GM23338 (cell line): ENCODE data around the gene LSP1. TPM values are rescaled to one million over a fixed set of nuclear protein-coding genes. Genes with fewer than 3 reads are reported as not detected.

ENCODE experiments used
- ATAC-seq: fragments of 200-7000 bp; cut with Tn5 transposase; 3 replicates; pipeline ENCODE4 v1.9.1; 2020
- DNase-seq: peaks from one replicate; pipeline ENCODE4 v3.0.0-alpha.2; 2015; ENCODE audit warnings: low spot score
- H2AFZ ChIP-seq: fragments of 200-600 bp; sonication (generic); 2 replicates; pipeline ENCODE4 v1.8.0; 2016; ENCODE audit warnings: antibody characterized with exemption, mild to moderate bottlenecking, moderate library complexity
- H3F3A ChIP-seq: fragments of 200-600 bp; sonication (generic); replicated peaks from 2 replicates; pipeline ENCODE4 v1.8.0; 2017; ENCODE audit warnings: antibody characterized with exemption, mixed run types, low read depth
- H3K27ac ChIP-seq: fragments of 200-600 bp; sonication (generic); 2 replicates; pipeline ENCODE4 v1.6.1; 2016; ENCODE audit warnings: low read depth
- H3K27me3 ChIP-seq: fragments of 200-600 bp; sonication (generic); 2 replicates; pipeline ENCODE4 v1.8.0; 2016; ENCODE audit warnings: mild to moderate bottlenecking, mixed run types, moderate library complexity; ENCODE audit not compliant: insufficient read depth
- H3K36me3 ChIP-seq: fragments of 200-600 bp; sonication (generic); 2 replicates; pipeline ENCODE4 v1.8.0; 2016; ENCODE audit warnings: mild to moderate bottlenecking; ENCODE audit not compliant: insufficient read depth
- H3K4me1 ChIP-seq: fragments of 200-600 bp; sonication (generic); 2 replicates; pipeline ENCODE4 v1.8.0; 2016; ENCODE audit warnings: mild to moderate bottlenecking, moderate library complexity; ENCODE audit not compliant: insufficient read depth
- H3K4me2 ChIP-seq: fragments of 200-600 bp; sonication (generic); 2 replicates; pipeline ENCODE4 v1.7.1; 2017; ENCODE audit warnings: mixed run types
- H3K4me3 ChIP-seq: fragments of 200-600 bp; sonication (generic); 2 replicates; pipeline ENCODE4 v1.6.1; 2016; ENCODE audit warnings: mixed run types
- H3K79me2 ChIP-seq: fragments of 200-600 bp; sonication (generic); replicated peaks from 2 replicates; pipeline ENCODE4 v1.8.0; 2017; ENCODE audit warnings: mild to moderate bottlenecking; ENCODE audit not compliant: insufficient read depth
- H3K9me2 ChIP-seq: fragments of 200-600 bp; sonication (generic); 2 replicates; pipeline ENCODE4 v1.8.0; 2017; ENCODE audit not compliant: insufficient read depth
- H4K20me1 ChIP-seq: fragments of 200-600 bp; sonication (generic); replicated peaks from 2 replicates; pipeline ENCODE4 v1.8.0; 2017; ENCODE audit warnings: mild to moderate bottlenecking; ENCODE audit not compliant: insufficient read depth
- H3K27ac Mint-ChIP-seq: 2 replicates; pipeline ENCODE4 v1.8.0; 2020; ENCODE audit warnings: inconsistent platforms, mild to moderate bottlenecking, moderate library complexity, mixed read lengths
- H3K27me3 Mint-ChIP-seq: 3 replicates; pipeline ENCODE4 v1.8.0; 2022; ENCODE audit warnings: low read depth, mild to moderate bottlenecking, moderate library complexity, mixed read lengths, inconsistent platforms; ENCODE audit not compliant: insufficient read depth, poor library complexity
- H3K36me3 Mint-ChIP-seq: 3 replicates; pipeline ENCODE4 v1.8.0; 2021; ENCODE audit warnings: low read depth, mild to moderate bottlenecking, inconsistent platforms, moderate library complexity, mixed read lengths
- H3K4me1 Mint-ChIP-seq: 3 replicates; pipeline ENCODE4 v1.8.0; 2020; ENCODE audit warnings: mild to moderate bottlenecking, inconsistent platforms, mixed read lengths
- H3K4me3 Mint-ChIP-seq: 3 replicates; pipeline ENCODE4 v1.8.0; 2021; ENCODE audit warnings: moderate library complexity, mild to moderate bottlenecking, inconsistent platforms, mixed read lengths
- H3K9me3 Mint-ChIP-seq: 3 replicates; pipeline ENCODE4 v1.8.0; 2020; ENCODE audit warnings: moderate library complexity, mild to moderate bottlenecking, inconsistent platforms, mixed read lengths
- CTCF ChIP-seq, 2 experiments: fragments of 200-600 bp in 1 of 2; sonication (generic) in 1 of 2; conservative IDR thresholded peaks; 2 replicates each; pipeline versions ENCODE4 v1.5.1 to v1.6.1; 2016 to 2017; ENCODE audit warnings: antibody characterized with exemption in 2 of 2, low read depth in 2 of 2, mild to moderate bottlenecking in 2 of 2, moderate library complexity in 1 of 2
- EZH2 ChIP-seq: fragments of 200-600 bp; sonication (generic); IDR thresholded peaks from one replicate; pipeline ENCODE4 v1.8.0; 2017; ENCODE audit warnings: antibody characterized with exemption, mild to moderate bottlenecking, low read depth; ENCODE audit not compliant: unreplicated experiment
- EZH2phosphoT487 ChIP-seq: fragments of 200-600 bp; sonication (generic); IDR thresholded peaks from one replicate; pipeline ENCODE4 v1.8.1; 2018; ENCODE audit warnings: antibody characterized with exemption; ENCODE audit not compliant: unreplicated experiment
- NANOG ChIP-seq: IDR thresholded peaks from 2 replicates; pipeline ENCODE4 v1.6.1; 2016; ENCODE audit warnings: antibody characterized with exemption, borderline replicate concordance
- POLR2AphosphoS5 ChIP-seq: IDR thresholded peaks from 2 replicates; pipeline ENCODE4 v1.6.1; 2016; ENCODE audit warnings: antibody characterized with exemption, low read depth
- REST ChIP-seq: IDR thresholded peaks from one replicate; pipeline ENCODE4 v1.6.1; 2018; ENCODE audit warnings: antibody characterized with exemption; ENCODE audit not compliant: unreplicated experiment
- STAT1 ChIP-seq: IDR thresholded peaks from one replicate; pipeline ENCODE4 v1.6.1; 2016; ENCODE audit warnings: antibody characterized with exemption; ENCODE audit not compliant: unreplicated experiment
- ZNF114 ChIP-seq: fragments of 250-450 bp; sonication (Bioruptor Pico); IDR thresholded peaks from 2 replicates; pipeline ENCODE4 v1.5.0; 2020; ENCODE audit warnings: mild to moderate bottlenecking, moderate library complexity
- ZNF331 ChIP-seq: fragments of 250-450 bp; sonication (Bioruptor Pico); IDR thresholded peaks from 2 replicates; pipeline ENCODE4 v1.5.0; 2020; ENCODE audit warnings: low read depth, mild to moderate bottlenecking, moderate library complexity
- polyA plus RNA-seq: library from polyadenylated mRNA; unstranded; fragments of >200 nt; fragmentation: Nextera tagmentation; extraction: Ambion mirVana; gene quantifications from 2 replicates; pipeline ENCODE4 v1.2.1, GENCODE V29; 2016
- total RNA-seq: library from RNA; depleted of rRNA; stranded (reverse); fragments of >200 nt; shearing (Covaris generic); gene quantifications from 2 replicates; pipeline ENCODE4 v1.2.3, GENCODE V29; 2014
- TF ChIP-seq, protein P1 (sequence below): IDR thresholded peaks from 2 replicates; pipeline ENCODE4 v1.6.1; 2016; ENCODE audit warnings: antibody characterized with exemption
- TF ChIP-seq, protein P2 (sequence below): fragments of 250-450 bp; sonication (Bioruptor Pico); IDR thresholded peaks from 2 replicates; pipeline ENCODE4 v1.5.0; 2020; ENCODE audit warnings: mild to moderate bottlenecking, moderate library complexity

The LSP1 gene
- total and polyA plus RNA-seq, 2 experiments from 2014 or later: 0.84 TPM; not detected in 1

DNA sequence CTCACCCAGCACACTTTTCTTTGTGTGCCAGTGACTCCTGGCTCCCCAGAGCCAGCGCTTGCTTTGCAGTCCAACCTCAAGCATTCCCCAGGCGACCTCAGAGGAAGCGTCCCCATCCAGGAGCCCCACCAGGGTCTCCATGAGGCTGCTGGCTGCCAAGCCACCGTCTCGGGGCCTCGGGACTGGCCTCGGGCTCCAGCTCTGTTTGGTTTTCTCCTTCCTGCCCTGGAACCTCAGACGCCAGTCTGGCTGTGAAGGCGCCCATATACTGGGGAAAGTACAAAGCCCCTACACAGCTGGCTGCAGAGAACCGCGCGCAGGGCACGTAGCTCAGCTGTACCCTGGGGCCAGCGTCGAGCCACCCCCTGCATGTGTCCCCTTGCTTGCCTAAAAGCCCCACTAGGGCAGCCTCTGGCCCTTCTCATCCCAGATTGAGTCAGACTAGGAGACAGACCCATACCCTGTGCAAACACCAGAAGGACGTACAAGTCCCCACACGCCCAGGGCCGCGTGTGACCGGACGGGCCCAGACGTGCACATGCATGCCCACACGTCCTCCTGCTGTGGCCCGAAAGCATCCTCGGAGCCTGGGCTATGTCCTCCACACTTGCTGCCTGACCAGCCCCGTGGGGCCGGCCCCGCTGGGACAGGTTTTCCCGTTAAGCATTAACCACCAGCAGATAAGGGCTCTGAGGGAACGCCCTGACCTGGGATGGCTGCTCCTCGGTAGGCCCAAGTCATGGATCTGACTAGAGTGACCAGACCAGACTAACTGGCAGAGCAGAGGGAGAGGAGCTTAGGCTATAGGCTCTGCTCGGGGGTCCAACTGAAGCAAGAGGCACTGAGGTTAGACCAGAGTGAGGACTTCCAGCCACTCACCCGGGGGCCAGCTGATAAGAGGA, 22.3 kb upstream of the LSP1 start:
- Mint-ChIP-seq H3K27ac (no peak overlapping the region), H3K4me3 (no peak overlapping the region), H3K4me1 (peaks cover 5% of the 10 kb centered on the region; the same call in 1 of the 3 replicates), H3K9me3 (no peaks in the 10 kb centered on the region), H3K36me3 (no peaks in the 10 kb centered on the region), H3K27me3 (peaks cover 17% of the 10 kb centered on the region)
- no peaks in the 10 kb centered on the region for H4K20me1 ChIP-seq
- no peaks in the 10 kb centered on the region for H3K9me2 ChIP-seq
- H3K4me2 ChIP-seq: no peak overlapping the region
- no peaks in the 10 kb centered on the region for H3F3A ChIP-seq
- TF ChIP-seq NANOG: no peak
- TF ChIP-seq POLR2AphosphoS5: no peak
- no peak for TF ChIP-seq EZH2phosphoT487
- TF ChIP-seq STAT1: no peak
- TF ChIP-seq ZNF114 (CRISPR knock-in tag): no peak
- TF ChIP-seq, protein P1, sequence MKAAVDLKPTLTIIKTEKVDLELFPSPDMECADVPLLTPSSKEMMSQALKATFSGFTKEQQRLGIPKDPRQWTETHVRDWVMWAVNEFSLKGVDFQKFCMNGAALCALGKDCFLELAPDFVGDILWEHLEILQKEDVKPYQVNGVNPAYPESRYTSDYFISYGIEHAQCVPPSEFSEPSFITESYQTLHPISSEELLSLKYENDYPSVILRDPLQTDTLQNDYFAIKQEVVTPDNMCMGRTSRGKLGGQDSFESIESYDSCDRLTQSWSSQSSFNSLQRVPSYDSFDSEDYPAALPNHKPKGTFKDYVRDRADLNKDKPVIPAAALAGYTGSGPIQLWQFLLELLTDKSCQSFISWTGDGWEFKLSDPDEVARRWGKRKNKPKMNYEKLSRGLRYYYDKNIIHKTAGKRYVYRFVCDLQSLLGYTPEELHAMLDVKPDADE: no peak
- TF ChIP-seq, protein P2, sequence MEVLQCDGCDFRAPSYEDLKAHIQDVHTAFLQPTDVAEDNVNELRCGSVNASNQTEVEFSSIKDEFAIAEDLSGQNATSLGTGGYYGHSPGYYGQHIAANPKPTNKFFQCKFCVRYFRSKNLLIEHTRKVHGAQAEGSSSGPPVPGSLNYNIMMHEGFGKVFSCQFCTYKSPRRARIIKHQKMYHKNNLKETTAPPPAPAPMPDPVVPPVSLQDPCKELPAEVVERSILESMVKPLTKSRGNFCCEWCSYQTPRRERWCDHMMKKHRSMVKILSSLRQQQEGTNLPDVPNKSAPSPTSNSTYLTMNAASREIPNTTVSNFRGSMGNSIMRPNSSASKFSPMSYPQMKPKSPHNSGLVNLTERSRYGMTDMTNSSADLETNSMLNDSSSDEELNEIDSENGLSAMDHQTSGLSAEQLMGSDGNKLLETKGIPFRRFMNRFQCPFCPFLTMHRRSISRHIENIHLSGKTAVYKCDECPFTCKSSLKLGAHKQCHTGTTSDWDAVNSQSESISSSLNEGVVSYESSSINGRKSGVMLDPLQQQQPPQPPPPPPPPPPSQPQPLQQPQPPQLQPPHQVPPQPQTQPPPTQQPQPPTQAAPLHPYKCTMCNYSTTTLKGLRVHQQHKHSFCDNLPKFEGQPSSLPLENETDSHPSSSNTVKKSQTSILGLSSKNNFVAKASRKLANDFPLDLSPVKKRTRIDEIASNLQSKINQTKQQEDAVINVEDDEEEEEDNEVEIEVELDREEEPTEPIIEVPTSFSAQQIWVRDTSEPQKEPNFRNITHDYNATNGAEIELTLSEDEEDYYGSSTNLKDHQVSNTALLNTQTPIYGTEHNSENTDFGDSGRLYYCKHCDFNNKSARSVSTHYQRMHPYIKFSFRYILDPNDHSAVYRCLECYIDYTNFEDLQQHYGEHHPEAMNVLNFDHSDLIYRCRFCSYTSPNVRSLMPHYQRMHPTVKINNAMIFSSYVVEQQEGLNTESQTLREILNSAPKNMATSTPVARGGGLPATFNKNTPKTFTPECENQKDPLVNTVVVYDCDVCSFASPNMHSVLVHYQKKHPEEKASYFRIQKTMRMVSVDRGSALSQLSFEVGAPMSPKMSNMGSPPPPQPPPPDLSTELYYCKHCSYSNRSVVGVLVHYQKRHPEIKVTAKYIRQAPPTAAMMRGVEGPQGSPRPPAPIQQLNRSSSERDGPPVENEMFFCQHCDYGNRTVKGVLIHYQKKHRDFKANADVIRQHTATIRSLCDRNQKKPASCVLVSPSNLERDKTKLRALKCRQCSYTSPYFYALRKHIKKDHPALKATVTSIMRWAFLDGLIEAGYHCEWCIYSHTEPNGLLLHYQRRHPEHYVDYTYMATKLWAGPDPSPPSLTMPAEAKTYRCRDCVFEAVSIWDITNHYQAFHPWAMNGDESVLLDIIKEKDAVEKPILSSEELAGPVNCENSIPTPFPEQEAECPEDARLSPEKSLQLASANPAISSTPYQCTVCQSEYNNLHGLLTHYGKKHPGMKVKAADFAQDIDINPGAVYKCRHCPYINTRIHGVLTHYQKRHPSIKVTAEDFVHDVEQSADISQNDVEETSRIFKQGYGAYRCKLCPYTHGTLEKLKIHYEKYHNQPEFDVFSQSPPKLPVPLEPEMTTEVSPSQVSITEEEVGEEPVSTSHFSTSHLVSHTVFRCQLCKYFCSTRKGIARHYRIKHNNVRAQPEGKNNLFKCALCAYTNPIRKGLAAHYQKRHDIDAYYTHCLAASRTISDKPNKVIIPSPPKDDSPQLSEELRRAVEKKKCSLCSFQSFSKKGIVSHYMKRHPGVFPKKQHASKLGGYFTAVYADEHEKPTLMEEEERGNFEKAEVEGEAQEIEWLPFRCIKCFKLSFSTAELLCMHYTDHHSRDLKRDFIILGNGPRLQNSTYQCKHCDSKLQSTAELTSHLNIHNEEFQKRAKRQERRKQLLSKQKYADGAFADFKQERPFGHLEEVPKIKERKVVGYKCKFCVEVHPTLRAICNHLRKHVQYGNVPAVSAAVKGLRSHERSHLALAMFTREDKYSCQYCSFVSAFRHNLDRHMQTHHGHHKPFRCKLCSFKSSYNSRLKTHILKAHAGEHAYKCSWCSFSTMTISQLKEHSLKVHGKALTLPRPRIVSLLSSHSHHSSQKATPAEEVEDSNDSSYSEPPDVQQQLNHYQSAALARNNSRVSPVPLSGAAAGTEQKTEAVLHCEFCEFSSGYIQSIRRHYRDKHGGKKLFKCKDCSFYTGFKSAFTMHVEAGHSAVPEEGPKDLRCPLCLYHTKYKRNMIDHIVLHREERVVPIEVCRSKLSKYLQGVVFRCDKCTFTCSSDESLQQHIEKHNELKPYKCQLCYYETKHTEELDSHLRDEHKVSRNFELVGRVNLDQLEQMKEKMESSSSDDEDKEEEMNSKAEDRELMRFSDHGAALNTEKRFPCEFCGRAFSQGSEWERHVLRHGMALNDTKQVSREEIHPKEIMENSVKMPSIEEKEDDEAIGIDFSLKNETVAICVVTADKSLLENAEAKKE (CRISPR knock-in tag): no peak
- no peak for TF ChIP-seq ZNF331 (CRISPR knock-in tag)
- TF ChIP-seq CTCF (conservative IDR thresholded peaks at IDR 0.05; ENCODE audit: low read depth in 2 of 2): no peak
- TF ChIP-seq EZH2: no peak
- TF ChIP-seq REST: no peak
- DNase-seq (no peak), ATAC-seq (no peak)
- no peak overlapping the region for H3K4me3 ChIP-seq
- H2AFZ ChIP-seq: no peak overlapping the region
- no peaks in the 10 kb centered on the region for H3K27me3 ChIP-seq
- no peaks in the 10 kb centered on the region for H3K36me3 ChIP-seq
- H3K27ac ChIP-seq: no peak overlapping the region
- H3K79me2 ChIP-seq: no peaks in the 10 kb centered on the region
- H3K4me1 ChIP-seq: no peaks in the 10 kb centered on the region; the same call in 1 of the 2 replicates
